Measurements from ENCODE around the gene MTG2. TPM values are rescaled to one million over a fixed set of nuclear protein-coding genes. Genes with fewer than 3 reads are reported as not detected.

Gene MTG2
- polyA plus RNA-seq, 1 donor (not counting 4 experiments of a cell fraction or from before 2014, with no cell fraction given), result 24.7 TPM

GRCh38 chr20:62174870-62175624 lies 7.8 kb upstream of the MTG2 start:
- peaks cover 15% of the 10 kb centered on the region in 2 experiments for H3K36me3 ChIP-seq (ENCODE audit: control insufficient read depth in 2 of 2, extremely low read depth in 1 of 2, insufficient read depth in 2 of 2, low read length in 2 of 2)
- H3K27me3 ChIP-seq (ENCODE audit: control insufficient read depth, extremely low read depth, insufficient read depth, low read length), result no peaks in the 10 kb centered on the region
- no peaks in the 10 kb centered on the region for H3K4me1 ChIP-seq (ENCODE audit: control insufficient read depth, extremely low read depth, insufficient read depth, low read length)
- no peak overlapping the region for H3K4me2 ChIP-seq (ENCODE audit: control insufficient read depth, extremely low read depth, insufficient read depth, low read depth, low read length)
- no peaks in the 10 kb centered on the region for H3K9me1 ChIP-seq (ENCODE audit: control insufficient read depth, extremely low read depth, insufficient read depth, low read length)
- H3K27ac ChIP-seq (ENCODE audit: control insufficient read depth, insufficient read depth, low read length), result no peak overlapping the region
- H3K9ac ChIP-seq (ENCODE audit: control insufficient read depth, extremely low read depth, insufficient read depth, low read length), result no peak overlapping the region
- no peak for TF ChIP-seq CTCF (optimal IDR thresholded peaks at IDR 0.05 in 1 of 3, IDR thresholded peaks at IDR 0.05 in 1 of 3, conservative IDR thresholded peaks at IDR 0.05 in 1 of 3; ENCODE audit: extremely low read depth in 1 of 3, insufficient read depth in 2 of 3, low read length in 3 of 3)
- TF ChIP-seq EZH2 (IDR thresholded peaks at IDR 0.05; ENCODE audit: low read length), result no peak
- H3K79me2 ChIP-seq (ENCODE audit: control insufficient read depth, insufficient read depth, low read length), result no peaks in the 10 kb centered on the region
- FAIRE-seq (no peak), DNase-seq (ENCODE audit: low read depth, low spot score) (no peak)
- no peak overlapping the region for H3K4me3 ChIP-seq (ENCODE audit: control insufficient read depth in 2 of 3, extremely low read depth in 1 of 3, insufficient read depth in 2 of 3, low read depth in 1 of 3, low read length in 3 of 3)
- no peak overlapping the region for H2AFZ ChIP-seq (ENCODE audit: control insufficient read depth, low read length)
- dilution Hi-C loops (cut with MboI; ENCODE audit: extremely low pct_ligation_motif_present, low sequenced_read_pairs), result no loop called here
- no peaks in the 10 kb centered on the region for H3K9me3 ChIP-seq (ENCODE audit: control insufficient read depth, low read depth, low read length)
- no peaks in the 10 kb centered on the region for H4K20me1 ChIP-seq (ENCODE audit: control insufficient read depth, extremely low read depth, insufficient read depth, low read length)

- DNase-seq (ENCODE audit: low read depth, low spot score) (no peak), FAIRE-seq (no peak)
- H4K20me1 ChIP-seq (ENCODE audit: control insufficient read depth, extremely low read depth, insufficient read depth, low read length), result no peaks in the 10 kb centered on the region
- no peak overlapping the region for H3K9ac ChIP-seq (ENCODE audit: control insufficient read depth, extremely low read depth, insufficient read depth, low read length)
- H3K9me3 ChIP-seq (ENCODE audit: control insufficient read depth, low read depth, low read length), result no peaks in the 10 kb centered on the region
- no peaks in the 10 kb centered on the region for H3K4me1 ChIP-seq (ENCODE audit: control insufficient read depth, extremely low read depth, insufficient read depth, low read length)
- no peaks in the 10 kb centered on the region for H3K9me1 ChIP-seq (ENCODE audit: control insufficient read depth, extremely low read depth, insufficient read depth, low read length)
- TF ChIP-seq EZH2 (IDR thresholded peaks at IDR 0.05; ENCODE audit: low read length) (no peak), CTCF (optimal IDR thresholded peaks at IDR 0.05 in 1 of 3, IDR thresholded peaks at IDR 0.05 in 1 of 3, conservative IDR thresholded peaks at IDR 0.05 in 1 of 3; ENCODE audit: extremely low read depth in 1 of 3, insufficient read depth in 2 of 3, low read length in 3 of 3) (no peak)
- no peak overlapping the region for H3K27ac ChIP-seq (ENCODE audit: control insufficient read depth, insufficient read depth, low read length)
- H3K4me3 ChIP-seq (ENCODE audit: control insufficient read depth in 2 of 3, extremely low read depth in 1 of 3, insufficient read depth in 2 of 3, low read depth in 1 of 3, low read length in 3 of 3), result no peak overlapping the region
- H3K79me2 ChIP-seq (ENCODE audit: control insufficient read depth, insufficient read depth, low read length), result no peaks in the 10 kb centered on the region
- dilution Hi-C loops (cut with MboI; ENCODE audit: extremely low pct_ligation_motif_present, low sequenced_read_pairs), result no loop called here
- H3K4me2 ChIP-seq (ENCODE audit: control insufficient read depth, extremely low read depth, insufficient read depth, low read depth, low read length), result no peak overlapping the region
- peaks cover 15% of the 10 kb centered on the region in 2 experiments for H3K36me3 ChIP-seq (ENCODE audit: control insufficient read depth in 2 of 2, extremely low read depth in 1 of 2, insufficient read depth in 2 of 2, low read length in 2 of 2)
- H3K27me3 ChIP-seq (ENCODE audit: control insufficient read depth, extremely low read depth, insufficient read depth, low read length), result no peaks in the 10 kb centered on the region
- H2AFZ ChIP-seq (ENCODE audit: control insufficient read depth, low read length), result no peak overlapping the region
Observed at GRCh38 chr20:62175711-62176110, 7.1 kb upstream of the MTG2 start.

Measured in keratinocyte (primary cell).